Measurements from ENCODE around the gene SNAPC3.

Gene SNAPC3

GRCh38 chr9:15444141-15444540, 21.5 kb downstream of the SNAPC3 start:
- Histone ChIP-seq H3K9ac (ENCODE audit: low read length) (no peak overlapping the region), H3K27me3 (replicated peaks; ENCODE audit: insufficient read depth, low read length) (no peaks in the 10 kb centered on the region), H3K36me3 (replicated peaks; ENCODE audit: insufficient read depth, low read length) (no peaks in the 10 kb centered on the region), H3K4me2 (ENCODE audit: low read depth, low read length) (no peak overlapping the region), H3K9me2 (replicated peaks; ENCODE audit: insufficient read depth, low read length) (no peaks in the 10 kb centered on the region), H3K9me3 (replicated peaks; ENCODE audit: insufficient read depth, low read length) (no peaks in the 10 kb centered on the region), H2AFZ (ENCODE audit: low read length) (no peak overlapping the region), H3K4me1 (ENCODE audit: low read length) (no peaks in the 10 kb centered on the region), H4K20me1 (ENCODE audit: insufficient read depth, low read length) (no peaks in the 10 kb centered on the region), H3F3A (ENCODE audit: insufficient read depth, low read length) (no peaks in the 10 kb centered on the region), H3K79me2 (ENCODE audit: low read length) (peaks cover 2% of the 10 kb centered on the region; the same call in 1 of the 2 replicates), H3K27ac (ENCODE audit: low read length) (no peak overlapping the region), H3K4me3 (ENCODE audit: low read length) (no peak overlapping the region)
- DNase-seq: no peak
- TF ChIP-seq CTCF (IDR thresholded peaks at IDR 0.05; ENCODE audit: low read length) (no peak), EZH2phosphoT487 (IDR thresholded peaks at IDR 0.05; ENCODE audit: low read length) (no peak), EZH2 (optimal IDR thresholded peaks at IDR 0.05; ENCODE audit: low read depth, low read length) (no peak)

GRCh38 chr9:15453956-15454355, 31.3 kb downstream of the SNAPC3 start:
- Histone ChIP-seq H3K36me3 (replicated peaks; ENCODE audit: insufficient read depth, low read length) (no peaks in the 10 kb centered on the region), H3K4me2 (ENCODE audit: low read depth, low read length) (no peak overlapping the region), H3K9me3 (replicated peaks; ENCODE audit: insufficient read depth, low read length) (no peaks in the 10 kb centered on the region), H4K20me1 (ENCODE audit: insufficient read depth, low read length) (no peaks in the 10 kb centered on the region), H3K27me3 (replicated peaks; ENCODE audit: insufficient read depth, low read length) (no peaks in the 10 kb centered on the region), H3K9ac (ENCODE audit: low read length) (no peak overlapping the region), H3K4me1 (ENCODE audit: low read length) (no peaks in the 10 kb centered on the region), H3K79me2 (ENCODE audit: low read length) (no peaks in the 10 kb centered on the region), H2AFZ (ENCODE audit: low read length) (no peak overlapping the region), H3K4me3 (ENCODE audit: low read length) (no peak overlapping the region), H3F3A (ENCODE audit: insufficient read depth, low read length) (no peaks in the 10 kb centered on the region), H3K9me2 (replicated peaks; ENCODE audit: insufficient read depth, low read length) (no peaks in the 10 kb centered on the region), H3K27ac (ENCODE audit: low read length) (no peak overlapping the region)
- TF ChIP-seq EZH2phosphoT487 (IDR thresholded peaks at IDR 0.05; ENCODE audit: low read length) (no peak), EZH2 (optimal IDR thresholded peaks at IDR 0.05; ENCODE audit: low read depth, low read length) (no peak), CTCF (IDR thresholded peaks at IDR 0.05; ENCODE audit: low read length) (no peak)
- no peak for DNase-seq

GRCh38 chr9:15461056-15461455, 38.4 kb downstream of the SNAPC3 start:
- DNase-seq: no peak
- Histone ChIP-seq H3K9ac (ENCODE audit: low read length) (no peak overlapping the region), H4K20me1 (ENCODE audit: insufficient read depth, low read length) (no peaks in the 10 kb centered on the region), H3K27me3 (replicated peaks; ENCODE audit: insufficient read depth, low read length) (no peaks in the 10 kb centered on the region), H3K9me3 (replicated peaks; ENCODE audit: insufficient read depth, low read length) (no peaks in the 10 kb centered on the region), H3K4me1 (ENCODE audit: low read length) (no peaks in the 10 kb centered on the region), H3F3A (ENCODE audit: insufficient read depth, low read length) (no peaks in the 10 kb centered on the region), H3K36me3 (replicated peaks; ENCODE audit: insufficient read depth, low read length) (no peaks in the 10 kb centered on the region), H3K79me2 (ENCODE audit: low read length) (no peaks in the 10 kb centered on the region), H3K4me3 (ENCODE audit: low read length) (no peak overlapping the region), H2AFZ (ENCODE audit: low read length) (no peak overlapping the region), H3K27ac (ENCODE audit: low read length) (no peak overlapping the region), H3K9me2 (replicated peaks; ENCODE audit: insufficient read depth, low read length) (no peaks in the 10 kb centered on the region), H3K4me2 (ENCODE audit: low read depth, low read length) (no peak overlapping the region)
- TF ChIP-seq CTCF (IDR thresholded peaks at IDR 0.05; ENCODE audit: low read length): no peak
- TF ChIP-seq EZH2 (optimal IDR thresholded peaks at IDR 0.05; ENCODE audit: low read depth, low read length): no peak
